ENCODE data around the gene CDK5R1.
"Not testable (repeated sequence)": the region's sequence is repeated elsewhere in the genome, so short reads cannot be mapped to it uniquely, and the experiment has no call there.

- not testable (repeated sequence) for TF ChIP-seq EZH2phosphoT487 (IDR thresholded peaks at IDR 0.05; ENCODE audit: borderline replicate concordance, low read depth); CTCF (IDR thresholded peaks at IDR 0.05); RAD21 (IDR thresholded peaks at IDR 0.05; ENCODE audit: low read length); ZBTB33 (IDR thresholded peaks at IDR 0.05; ENCODE audit: borderline replicate concordance, low read depth); SMC3 (IDR thresholded peaks at IDR 0.05; ENCODE audit: low read depth, low read length); RFX5 (IDR thresholded peaks at IDR 0.05; ENCODE audit: low read length); MXI1 (IDR thresholded peaks at IDR 0.05; ENCODE audit: low read depth, low read length)
Observed at GRCh38 chr17:32450379-32450778, 36.4 kb upstream of the CDK5R1 start.

Measured in SK-N-SH (cell line).